Hematopoietic multipotent progenitor cell treated with erythropoietin and hydrocortisone succinate and interleukin-3 and kit ligand, for 6 days (in vitro differentiated cells): ENCODE results near the gene PDGFRB.

ENCODE experiments used
- DNase-seq: peaks from one replicate; pipeline ENCODE4 v3.0.0-alpha.2; 2015

PDGFRB gene

GRCh38 chr5:150143350-150144245, 12.0 kb downstream of the PDGFRB start:
- no peak for DNase-seq

GRCh38 chr5:150142959-150143349, 12.7 kb downstream of the PDGFRB start:
- no peak for DNase-seq

- DNase-seq, result peak; percentile 61
Measured at GRCh38 chr5:150142185-150142958, 13.3 kb downstream of the PDGFRB start.

GRCh38 chr5:150141544-150142184, 14.0 kb downstream of the PDGFRB start:
- DNase-seq, result no peak

DNA sequence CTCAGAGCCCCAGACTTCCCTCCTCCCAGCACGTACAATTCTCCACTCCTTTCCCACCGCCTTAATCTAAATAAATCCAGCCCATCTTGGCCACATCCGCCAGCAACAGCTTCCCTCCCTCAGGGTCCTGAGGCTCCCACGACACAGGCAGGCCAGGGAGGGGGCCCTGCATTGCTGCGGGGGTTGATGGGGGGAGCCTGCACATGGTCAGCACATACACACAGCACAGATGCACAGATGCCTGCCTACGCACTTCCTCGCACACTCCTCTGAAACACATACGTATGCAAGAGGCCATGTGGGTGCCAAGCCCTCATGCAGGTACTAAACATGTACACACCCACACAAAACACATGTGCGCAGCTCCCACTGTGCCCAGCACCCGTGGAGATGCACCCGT, 14.8 kb downstream of the PDGFRB start:
- DNase-seq, result no peak

DNA sequence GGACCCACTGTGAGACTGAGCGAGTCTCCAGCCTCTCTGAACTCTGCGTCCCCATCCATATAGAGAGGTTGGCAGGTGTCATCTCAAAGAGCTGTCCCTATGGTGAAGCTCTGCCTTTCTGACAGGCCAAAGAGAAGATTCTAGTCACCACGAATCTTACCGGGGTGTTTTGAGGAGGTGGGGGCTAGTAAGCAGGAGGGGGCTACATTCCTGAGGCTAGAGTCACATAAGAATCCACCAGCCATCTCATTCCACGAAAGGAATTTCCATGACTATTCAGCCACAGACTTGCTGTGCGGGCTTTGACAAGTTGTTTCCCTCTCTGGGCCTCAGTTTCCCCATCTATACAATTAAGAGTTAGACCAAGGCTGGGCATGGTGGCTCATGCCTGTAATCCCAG, 16.3 kb downstream of the PDGFRB start:
- DNase-seq, result no peak

GRCh38 chr5:150138551-150139265, 16.9 kb downstream of the PDGFRB start:
- no peak for DNase-seq

- DNase-seq, result no peak
Measured at GRCh38 chr5:150137997-150138396, 17.6 kb downstream of the PDGFRB start.

DNA sequence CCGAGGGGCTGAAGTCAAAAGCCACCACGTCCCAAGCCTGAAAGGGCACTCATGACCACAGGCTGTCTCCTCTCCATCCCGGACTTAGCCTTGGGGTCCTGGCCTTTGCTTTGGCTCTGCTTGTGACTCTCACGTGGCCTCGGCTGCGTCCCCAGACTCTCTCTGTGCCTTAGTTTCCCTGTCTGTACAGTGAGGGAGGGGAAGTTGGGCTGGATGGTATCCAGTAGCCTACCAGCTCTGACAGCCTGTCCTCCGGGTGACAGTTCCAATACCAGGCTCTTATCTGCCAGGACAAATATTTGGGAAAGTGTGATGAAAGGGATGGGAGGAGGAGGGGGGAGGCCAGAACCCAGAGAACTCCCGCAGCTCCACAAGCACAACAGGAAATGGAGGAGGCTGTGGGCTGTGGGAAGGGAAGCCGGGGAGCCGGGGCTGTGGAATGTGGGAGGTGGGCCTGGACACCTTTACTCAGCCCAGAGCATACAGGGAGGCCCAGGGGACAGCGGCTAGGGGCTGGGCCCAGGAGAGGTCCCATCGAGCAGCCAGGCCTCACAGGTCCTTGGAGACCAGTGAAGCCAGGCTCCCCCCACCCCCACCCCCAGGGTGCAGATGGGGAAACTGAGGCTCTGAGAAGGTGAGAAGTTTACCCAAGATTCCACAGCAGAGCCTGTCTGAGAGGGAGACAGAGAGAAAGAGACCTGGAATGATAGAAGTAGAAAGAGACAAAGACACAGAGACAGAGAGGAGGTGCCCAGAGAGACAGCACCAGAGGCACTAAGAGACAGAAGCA, 18.3 kb downstream of the PDGFRB start:
- DNase-seq, result no peak

DNA sequence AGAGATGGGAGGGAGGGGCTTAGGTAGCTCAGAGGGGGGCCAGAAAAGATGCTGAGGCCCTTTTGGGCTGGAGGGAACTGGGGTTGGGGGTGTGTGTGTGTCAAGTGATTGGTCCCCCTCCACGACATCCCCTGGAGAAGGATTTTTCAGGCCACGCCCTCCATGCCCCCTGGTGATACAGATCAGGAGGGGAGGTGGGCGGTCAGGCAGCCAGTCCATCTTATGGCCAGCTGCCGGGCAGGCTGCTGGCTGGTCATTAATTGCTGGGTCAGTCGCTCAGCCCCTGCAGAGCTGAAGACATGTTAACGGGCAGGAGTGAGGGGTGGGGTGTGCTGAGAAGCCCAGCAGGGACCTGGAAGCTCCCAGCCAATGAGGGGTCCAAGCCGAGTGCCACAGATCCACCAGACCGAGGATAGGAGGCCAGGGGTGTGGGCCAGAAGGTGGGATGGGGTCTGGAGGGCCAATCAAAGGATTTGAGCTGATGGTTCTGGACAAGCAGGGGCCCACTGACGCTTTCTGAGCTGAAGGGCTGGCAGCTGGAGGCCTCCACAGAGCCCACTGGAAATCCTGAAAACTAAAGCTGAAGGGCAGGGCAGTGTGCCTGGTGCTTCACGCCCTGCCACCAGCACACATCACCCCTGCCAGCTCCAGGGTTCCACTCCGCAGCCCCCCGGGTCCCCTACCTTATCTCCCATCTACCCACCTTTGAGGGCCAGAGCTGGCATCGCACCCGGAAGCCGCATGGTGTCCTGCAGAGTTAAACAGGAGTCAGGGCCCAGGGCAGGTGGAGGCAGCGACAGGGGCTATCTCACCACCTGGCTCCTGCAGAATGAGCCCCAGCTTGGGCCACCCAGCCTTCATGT, 19.1 kb downstream of the PDGFRB start:
- DNase-seq, result no peak

DNA sequence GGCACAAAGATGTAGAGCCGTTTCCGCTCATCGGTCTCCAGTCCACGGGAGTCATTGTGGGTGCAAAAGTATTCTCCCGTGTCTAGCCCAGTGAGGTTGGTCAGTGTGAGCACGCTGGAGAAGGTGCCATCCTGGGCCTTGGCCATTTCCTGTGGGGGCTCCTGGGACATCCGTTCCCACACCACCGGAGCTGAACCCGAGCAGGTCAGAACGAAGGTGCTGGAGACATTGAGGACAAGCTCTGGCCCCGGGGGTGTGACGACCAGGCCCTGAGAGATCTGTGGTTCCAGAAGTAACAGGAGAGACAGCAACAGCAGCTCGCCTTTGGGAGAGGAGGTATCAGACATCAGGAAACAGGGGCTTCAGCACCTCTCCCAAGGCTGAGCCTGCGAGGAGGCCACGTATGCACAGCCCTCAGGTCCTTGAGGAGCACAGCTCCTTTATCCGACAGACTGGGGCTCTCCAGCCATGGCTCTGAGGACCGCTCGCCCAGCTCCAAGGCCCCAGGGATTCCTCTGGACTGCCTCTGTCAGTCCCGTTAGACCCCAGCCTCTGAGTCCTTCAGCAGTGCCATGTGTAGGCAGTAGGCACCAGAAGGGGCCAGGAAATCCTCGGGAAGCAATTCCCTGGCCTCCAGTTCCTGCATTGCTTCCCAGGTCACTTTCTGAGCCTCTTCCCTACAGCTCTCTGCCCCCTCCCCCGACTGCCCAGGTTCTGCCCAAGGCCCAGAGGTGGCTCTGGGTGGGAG, 19.9 kb downstream of the PDGFRB start:
- no peak for DNase-seq

DNA sequence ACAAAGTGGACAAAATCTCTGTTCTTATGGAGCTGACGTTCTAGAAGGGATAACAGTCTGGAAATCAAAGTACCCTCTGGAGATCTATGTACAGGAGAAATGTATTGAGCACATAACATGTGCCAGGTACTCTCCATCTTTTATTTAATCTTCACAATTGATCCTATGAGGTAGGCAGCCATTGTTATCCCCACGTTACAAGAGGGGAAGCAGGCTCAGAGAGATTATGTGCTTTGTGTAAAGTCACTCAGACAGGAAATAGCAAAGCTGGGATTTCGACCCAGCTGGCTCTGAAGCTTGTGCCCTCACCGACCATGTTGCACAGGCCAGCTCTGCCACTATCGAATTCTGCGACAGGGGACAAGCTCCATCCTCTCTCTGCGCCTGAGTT, 21.5 kb downstream of the PDGFRB start:
- DNase-seq, result no peak

DNA sequence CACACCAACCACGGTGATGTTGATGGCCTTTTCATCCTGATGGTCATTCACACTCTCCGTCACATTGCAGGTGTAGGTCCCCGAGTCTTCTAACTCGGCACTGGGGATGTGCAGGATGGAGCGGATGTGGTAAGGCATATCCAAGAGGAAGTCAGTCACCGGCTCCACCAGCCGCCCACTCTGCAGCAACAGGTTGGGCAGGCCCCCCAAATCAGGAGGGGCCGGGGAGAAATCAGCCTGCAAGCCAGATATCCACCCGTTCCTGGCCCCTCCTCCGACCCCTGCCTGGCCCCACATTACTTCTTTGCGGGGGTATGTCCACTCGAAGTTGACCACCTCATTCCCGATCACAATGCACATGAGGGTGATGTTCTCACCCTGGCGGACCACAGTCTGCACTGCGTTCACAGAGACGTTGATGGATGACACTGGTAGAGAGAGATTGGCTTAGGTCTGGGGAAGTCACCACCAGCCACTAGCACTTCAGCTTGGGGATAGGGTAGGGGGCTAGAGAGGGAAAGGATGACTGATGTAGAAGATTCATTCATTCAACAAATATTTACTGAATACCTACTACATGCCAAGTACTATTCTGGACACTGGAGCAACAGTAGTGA, 22.0 kb downstream of the PDGFRB start:
- no peak for DNase-seq

DNA sequence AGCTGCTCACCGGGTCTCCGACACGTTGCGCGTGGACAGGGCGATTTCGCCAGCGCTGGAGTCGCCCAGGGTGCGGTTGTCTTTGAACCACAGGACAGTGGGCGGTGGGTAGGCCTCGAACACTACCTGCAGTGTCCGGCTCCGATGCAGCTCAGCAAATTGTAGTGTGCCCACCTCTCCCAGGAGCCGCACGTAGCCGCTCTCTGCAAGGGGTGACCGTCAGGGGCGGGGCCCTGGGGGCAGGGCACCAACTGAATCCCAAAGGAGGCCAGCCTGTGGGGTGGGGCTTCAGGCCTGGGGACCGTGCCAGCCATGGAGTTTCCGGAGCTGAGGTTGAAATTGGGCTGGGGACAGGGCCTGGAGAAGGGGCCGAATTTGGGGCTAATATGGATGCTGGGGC, 22.9 kb downstream of the PDGFRB start:
- DNase-seq, result no peak

- no peak for DNase-seq
Measured at GRCh38 chr5:150131978-150132694, 23.5 kb downstream of the PDGFRB start.

- no peak for DNase-seq
Measured at GRCh38 chr5:150131461-150131860, 24.2 kb downstream of the PDGFRB start.

- no peak for DNase-seq
Measured at GRCh38 chr5:150130493-150130922, 25.1 kb downstream of the PDGFRB start.

DNA sequence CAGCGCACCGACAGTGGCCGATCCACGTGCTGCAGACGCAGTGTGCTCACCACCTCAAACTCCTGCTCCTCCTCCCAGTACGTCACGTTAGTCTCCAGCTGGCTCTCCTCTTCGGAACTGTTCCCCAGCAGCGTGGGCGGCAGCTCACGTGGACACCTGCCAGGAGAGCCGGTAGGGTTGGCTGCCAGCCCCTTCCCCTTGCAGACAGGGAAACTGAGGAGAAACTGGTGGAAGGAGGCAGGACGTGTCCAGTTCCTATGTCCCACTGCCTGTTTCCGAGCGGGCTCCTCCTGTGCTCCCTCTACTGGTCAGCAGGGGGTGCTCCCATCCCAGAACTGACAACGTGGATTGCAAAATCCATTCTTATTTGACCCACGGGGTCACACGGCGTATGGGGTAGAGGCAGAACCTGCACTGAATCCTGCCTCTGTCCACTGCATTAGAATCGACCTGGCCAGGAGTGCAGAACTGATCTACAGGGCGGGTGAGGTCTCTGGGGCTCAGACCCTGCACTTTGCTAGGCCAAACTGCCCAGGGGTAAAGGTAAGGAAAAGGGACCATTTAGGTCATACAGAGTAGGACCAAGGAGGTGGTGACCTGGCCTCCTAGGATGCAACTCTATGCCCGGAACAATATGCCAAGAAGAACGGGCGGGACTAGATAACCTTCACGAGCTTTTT, 25.7 kb downstream of the PDGFRB start:
- DNase-seq, result peak; percentile 84

GRCh38 chr5:150129454-150129812, 26.2 kb downstream of the PDGFRB start:
- no peak for DNase-seq
